CD14-positive monocyte (primary cell): ENCODE data around the gene SREK1IP1. TPM values are rescaled to one million over a fixed set of nuclear protein-coding genes. Genes with fewer than 3 reads are reported as not detected.

Experiments used
- DNase-seq, 3 donors: peaks; one replicate each; pipeline ENCODE4 v3.0.0-alpha.2; 2011 to 2022
- H2AFZ ChIP-seq: 2 replicates; pipeline ENCODE4 v1.6.0; 2012; ENCODE audit warnings: mild to moderate bottlenecking, low read depth, low read length, inconsistent platforms; ENCODE audit not compliant: insufficient read depth, poor library complexity, severe bottlenecking
- H3K27ac ChIP-seq, 2 donors: 1 replicate in 1 of 2; 2 replicates in 1 of 2; pipeline ENCODE4 v1.5.1; 2012 to 2013; ENCODE audit warnings: low read length in 2 of 2, control low read depth in 1 of 2, inconsistent platforms in 1 of 2, low read depth in 1 of 2, mild to moderate bottlenecking in 1 of 2
- H3K27me3 ChIP-seq, 2 donors: one replicate each; pipeline versions ENCODE4 v1.6.0 to v1.6.1; 2011 to 2013; ENCODE audit warnings: low read length in 2 of 2; ENCODE audit not compliant: control insufficient read depth in 2 of 2, insufficient read depth in 2 of 2
- H3K36me3 ChIP-seq, 2 donors: replicated peaks in 1 of 2; 1 replicate in 1 of 2; 2 replicates in 1 of 2; pipeline versions ENCODE4 v1.5.1 to v1.6.1; 2012 to 2013; ENCODE audit warnings: low read length in 2 of 2, control low read depth in 1 of 2, inconsistent platforms in 1 of 2, mild to moderate bottlenecking in 1 of 2; ENCODE audit not compliant: insufficient read depth in 2 of 2, control insufficient read depth in 1 of 2
- H3K4me1 ChIP-seq, 2 donors: 1 replicate in 1 of 2; 2 replicates in 1 of 2; pipeline versions ENCODE4 v1.5.1 to v1.6.1; 2012 to 2013; ENCODE audit warnings: low read length in 2 of 2, control low read depth in 1 of 2, inconsistent platforms in 1 of 2, mild to moderate bottlenecking in 1 of 2, moderate library complexity in 1 of 2; ENCODE audit not compliant: insufficient read depth in 2 of 2, control insufficient read depth in 1 of 2
- H3K4me2 ChIP-seq: replicated peaks from 2 replicates; pipeline ENCODE3; 2012; ENCODE audit warnings: low read length, moderate library complexity, mild to moderate bottlenecking; ENCODE audit not compliant: poor library complexity, severe bottlenecking; ENCODE audit errors: extremely low read depth
- H3K4me3 ChIP-seq, 3 experiments: fragments of 200-600 bp in 1 of 3; sonication (generic) in 1 of 3; replicated peaks in 1 of 3; 1 replicate in 2 of 3; 2 replicates in 1 of 3; pipeline ENCODE4 v1.5.1; 2011 to 2013; ENCODE audit warnings: low read length in 3 of 3, mild to moderate bottlenecking in 3 of 3, control low read depth in 2 of 3, low read depth in 2 of 3, inconsistent platforms in 1 of 3, moderate library complexity in 1 of 3
- H3K79me2 ChIP-seq: 2 replicates; pipeline ENCODE4 v1.6.0; 2012; ENCODE audit warnings: mild to moderate bottlenecking, control low read depth, inconsistent platforms, low read length, moderate library complexity; ENCODE audit not compliant: insufficient read depth
- H3K9ac ChIP-seq: 2 replicates; pipeline ENCODE4 v1.6.0; 2017; ENCODE audit warnings: low read length, mild to moderate bottlenecking; ENCODE audit not compliant: insufficient read depth, poor library complexity, severe bottlenecking
- H3K9me3 ChIP-seq, 2 donors: replicated peaks in 1 of 2; 1 replicate in 1 of 2; 2 replicates in 1 of 2; pipeline versions ENCODE4 v1.5.1 to v1.6.1; 2012 to 2013; ENCODE audit warnings: low read length in 2 of 2, control low read depth in 1 of 2; ENCODE audit not compliant: control insufficient read depth in 1 of 2, insufficient read depth in 1 of 2
- H4K20me1 ChIP-seq: 2 replicates; pipeline ENCODE4 v1.6.0; 2012; ENCODE audit warnings: mild to moderate bottlenecking, low read length, control low read depth, moderate library complexity; ENCODE audit not compliant: insufficient read depth
- H3K27ac Mint-ChIP-seq, 7 donors: one replicate each; pipeline ENCODE4 v1.8.0; 2020; ENCODE audit warnings: mild to moderate bottlenecking in 7 of 7, mixed read lengths in 7 of 7, moderate library complexity in 6 of 7, inconsistent platforms in 2 of 7
- H3K27me3 Mint-ChIP-seq, 3 donors: one replicate each; pipeline ENCODE4 v1.8.0; 2021 to 2022; ENCODE audit warnings: low read depth in 3 of 3, mild to moderate bottlenecking in 3 of 3, mixed read lengths in 3 of 3, moderate library complexity in 3 of 3, inconsistent platforms in 1 of 3
- H3K36me3 Mint-ChIP-seq, 2 donors: one replicate each; pipeline ENCODE4 v1.8.0; 2020; ENCODE audit warnings: mixed read lengths in 2 of 2, inconsistent platforms in 1 of 2, mild to moderate bottlenecking in 1 of 2
- H3K4me1 Mint-ChIP-seq: one replicate; pipeline ENCODE4 v1.8.0; 2020; ENCODE audit warnings: mild to moderate bottlenecking, mixed read lengths
- H3K4me3 Mint-ChIP-seq, 2 donors: one replicate each; pipeline ENCODE4 v1.8.0; 2020; ENCODE audit warnings: mild to moderate bottlenecking in 2 of 2, mixed read lengths in 2 of 2, moderate library complexity in 1 of 2
- H3K9me3 Mint-ChIP-seq, 7 donors: one replicate each; pipeline ENCODE4 v1.8.0; 2020 to 2022; ENCODE audit warnings: mixed read lengths in 7 of 7, mild to moderate bottlenecking in 6 of 7, moderate library complexity in 6 of 7, inconsistent platforms in 2 of 7
- CTCF ChIP-seq: fragments of 200-600 bp; IDR thresholded peaks from one replicate; pipeline ENCODE4 v1.8.0; 2022; ENCODE audit warnings: antibody characterized with exemption, mild to moderate bottlenecking
- WGBS: methylation state at CpG from one replicate; pipeline ENCODE4 v1.1.5; 2013; ENCODE audit warnings: missing lambda C conversion rate; ENCODE audit not compliant: insufficient coverage; 5-methylcytosine and 5-hydroxymethylcytosine counted together
- intact Hi-C, 2 donors: fragments of 100-400 bp; cut with micrococcal nuclease; formaldehyde crosslinking; loops; one replicate each; pipeline versions ENCODE4 v1.15.0 to v1.15.1; 2023
- polyA plus RNA-seq, 3 donors: library from polyadenylated mRNA; depleted of rRNA in 1 of 3; unstranded in 2 of 3; stranded (reverse) in 1 of 3; fragments of 300-500 nt in 2 of 3; fragments of >200 nt in 1 of 3; fragmentation: Illumina TruSeq in 2 of 3; gene quantifications; 1 replicate in 2 of 3; 2 replicates in 1 of 3; pipeline ENCODE4 v1.2.3, GENCODE V29; 2012 to 2021

SREK1IP1 gene
- polyA plus RNA-seq, 3 donors = 6.9 to 18.3 (median 16.9) TPM

- no peaks in the 10 kb centered on the region for H3K4me1 ChIP-seq
- H3K27ac ChIP-seq = no peak overlapping the region
- no peak for TF ChIP-seq CTCF
- Mint-ChIP-seq H3K27ac (no peak overlapping the region), H3K4me3 (no peak overlapping the region), H3K36me3 (peaks cover 36 to 49% of the 10 kb centered on the region in 2 donors), H3K4me1 (no peaks in the 10 kb centered on the region), H3K9me3 (no peaks in the 10 kb centered on the region), H3K27me3 (no peaks in the 10 kb centered on the region)
- no peak overlapping the region for H3K4me3 ChIP-seq
- H3K79me2 ChIP-seq = no peaks in the 10 kb centered on the region
- no peaks in the 10 kb centered on the region for H3K27me3 ChIP-seq
- H3K9ac ChIP-seq = no peak overlapping the region
- no peak for DNase-seq
- WGBS = no CpG with 5 or more reads among the region's 1 CpG
- H3K4me2 ChIP-seq = no peak overlapping the region
- no peak overlapping the region for H2AFZ ChIP-seq
- intact Hi-C loops = no loop called here
- H4K20me1 ChIP-seq = peaks cover 25% of the 10 kb centered on the region
- no peaks in the 10 kb centered on the region for H3K9me3 ChIP-seq
- peaks cover 32 to 57% of the 10 kb centered on the region in 2 donors for H3K36me3 ChIP-seq
Measured at GRCh38 chr5:64742411-64742810, 26.1 kb downstream of the SREK1IP1 start.

- Histone ChIP-seq H3K79me2 (no peaks in the 10 kb centered on the region), H3K4me2 (no peak overlapping the region), H3K4me3 (no peak overlapping the region), H4K20me1 (no peaks in the 10 kb centered on the region), H3K9me3 (no peaks in the 10 kb centered on the region), H3K27ac (no peak overlapping the region), H3K36me3 (peaks cover 39 to 88% of the 10 kb centered on the region in 2 donors), H3K27me3 (no peaks in the 10 kb centered on the region), H3K4me1 (no peaks in the 10 kb centered on the region), H2AFZ (no peak overlapping the region), H3K9ac (no peak overlapping the region)
- no peak for TF ChIP-seq CTCF
- Mint-ChIP-seq H3K27ac (no peak overlapping the region), H3K9me3 (no peaks in the 10 kb centered on the region), H3K27me3 (no peaks in the 10 kb centered on the region), H3K36me3 (peaks cover 54 to 70% of the 10 kb centered on the region in 2 donors), H3K4me3 (no peak overlapping the region), H3K4me1 (no peaks in the 10 kb centered on the region)
- intact Hi-C loops = no loop called here
- WGBS = no CpG with 5 or more reads among the region's 2 CpGs
- DNase-seq = no peak
Measured at GRCh38 chr5:64727150-64727549, 41.3 kb downstream of the SREK1IP1 start.
